ENCODE results near the gene IL15. TPM values are rescaled to one million over a fixed set of nuclear protein-coding genes. Genes with fewer than 3 reads are reported as not detected.

The IL15 gene
- total and polyA plus RNA-seq, 4 donors = 4.7 to 12.5 (median 8.1) TPM

DNA sequence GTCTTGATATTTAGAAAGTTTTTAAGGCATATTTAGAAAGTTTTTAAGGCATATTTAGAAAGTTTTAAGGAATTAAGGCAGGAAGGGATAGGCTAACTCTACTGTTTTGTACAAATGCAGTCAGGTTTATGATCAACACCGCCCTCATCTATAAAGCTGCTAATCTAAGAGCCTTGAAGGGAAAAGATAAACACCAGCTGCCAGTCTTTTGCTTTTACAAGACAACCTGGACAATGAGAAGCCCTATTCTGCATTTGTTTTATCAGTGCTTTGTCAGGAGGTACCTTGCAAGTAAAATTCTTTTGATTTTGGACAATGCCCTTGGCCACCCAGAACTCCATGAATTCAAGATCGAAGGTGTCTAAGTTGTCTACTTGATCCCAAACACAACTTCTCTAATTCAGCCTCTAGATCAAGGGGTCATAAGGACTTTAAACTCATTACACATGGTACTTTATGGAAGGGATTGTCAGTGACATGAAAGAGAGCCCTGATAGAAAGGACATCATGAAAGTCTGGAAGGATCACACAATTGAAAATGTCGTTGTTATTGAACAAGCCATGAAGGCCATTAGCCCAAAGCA, 39.8 kb downstream of the IL15 start:
- ATAC-seq (ENCODE audit: insufficient read depth, low FRiP score) = no peak
- Histone ChIP-seq H3K27me3 (ENCODE audit: control insufficient read depth in 3 of 3, insufficient read depth in 3 of 3, low read length in 2 of 3) (no peaks in the 10 kb centered on the region), H3K27ac (ENCODE audit: low read depth in 1 of 2, low read length in 1 of 2) (no peak overlapping the region), H3K4me1 (ENCODE audit: control insufficient read depth in 5 of 5, insufficient read depth in 5 of 5, low read length in 5 of 5) (no peaks in the 10 kb centered on the region), H3K9ac (ENCODE audit: insufficient read depth in 1 of 2, low read length in 2 of 2) (no peak overlapping the region), H3K9me3 (ENCODE audit: control insufficient read depth in 4 of 4, insufficient read depth in 3 of 4, low read length in 3 of 4) (no peaks in the 10 kb centered on the region), H3K36me3 (ENCODE audit: control insufficient read depth in 4 of 4, insufficient read depth in 4 of 4, low read length in 4 of 4) (no peaks in the 10 kb centered on the region), H3K4me3 (no peak overlapping the region)
- TF ChIP-seq, protein P1, sequence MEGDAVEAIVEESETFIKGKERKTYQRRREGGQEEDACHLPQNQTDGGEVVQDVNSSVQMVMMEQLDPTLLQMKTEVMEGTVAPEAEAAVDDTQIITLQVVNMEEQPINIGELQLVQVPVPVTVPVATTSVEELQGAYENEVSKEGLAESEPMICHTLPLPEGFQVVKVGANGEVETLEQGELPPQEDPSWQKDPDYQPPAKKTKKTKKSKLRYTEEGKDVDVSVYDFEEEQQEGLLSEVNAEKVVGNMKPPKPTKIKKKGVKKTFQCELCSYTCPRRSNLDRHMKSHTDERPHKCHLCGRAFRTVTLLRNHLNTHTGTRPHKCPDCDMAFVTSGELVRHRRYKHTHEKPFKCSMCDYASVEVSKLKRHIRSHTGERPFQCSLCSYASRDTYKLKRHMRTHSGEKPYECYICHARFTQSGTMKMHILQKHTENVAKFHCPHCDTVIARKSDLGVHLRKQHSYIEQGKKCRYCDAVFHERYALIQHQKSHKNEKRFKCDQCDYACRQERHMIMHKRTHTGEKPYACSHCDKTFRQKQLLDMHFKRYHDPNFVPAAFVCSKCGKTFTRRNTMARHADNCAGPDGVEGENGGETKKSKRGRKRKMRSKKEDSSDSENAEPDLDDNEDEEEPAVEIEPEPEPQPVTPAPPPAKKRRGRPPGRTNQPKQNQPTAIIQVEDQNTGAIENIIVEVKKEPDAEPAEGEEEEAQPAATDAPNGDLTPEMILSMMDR (IDR thresholded peaks at IDR 0.05; ENCODE audit: control extremely low read depth, extremely low read depth) = no peak
- DNase-seq = no peak
- WGBS, 2 donors = 58 to 63% methylated on average over 3 of the region's 3 CpGs

DNA sequence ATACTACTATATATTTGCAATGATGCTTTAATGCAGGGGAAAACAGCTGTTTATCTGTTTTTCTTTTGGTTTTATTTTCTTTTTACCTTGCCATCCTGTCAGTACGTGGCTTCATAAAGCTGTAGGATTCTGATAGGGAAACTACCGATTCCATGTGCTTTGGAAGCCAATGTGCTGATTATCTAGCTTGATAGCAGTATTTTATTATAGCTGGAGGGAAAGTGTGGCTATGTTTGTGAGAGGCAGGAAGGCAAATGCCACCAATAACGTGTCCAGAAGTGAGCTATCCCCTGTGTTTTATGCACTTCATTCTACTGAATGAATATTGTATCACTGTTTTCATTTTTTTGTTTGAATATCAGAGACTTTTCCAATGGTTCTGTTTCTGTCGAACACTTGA, 43.7 kb downstream of the IL15 start:
- H3K9me3 ChIP-seq (ENCODE audit: control insufficient read depth in 4 of 4, insufficient read depth in 3 of 4, low read length in 3 of 4) = no peaks in the 10 kb centered on the region
- H3K4me1 ChIP-seq (ENCODE audit: control insufficient read depth in 5 of 5, insufficient read depth in 5 of 5, low read length in 5 of 5) = no peaks in the 10 kb centered on the region
- ATAC-seq (ENCODE audit: insufficient read depth, low FRiP score) (no peak), DNase-seq (no peak)
- no peak overlapping the region for H3K27ac ChIP-seq (ENCODE audit: low read depth in 1 of 2, low read length in 1 of 2)
- H3K9ac ChIP-seq (ENCODE audit: insufficient read depth in 1 of 2, low read length in 2 of 2) = no peak overlapping the region
- H3K27me3 ChIP-seq (ENCODE audit: control insufficient read depth in 3 of 3, insufficient read depth in 3 of 3, low read length in 2 of 3) = no peaks in the 10 kb centered on the region
- 75 to 77% methylated on average over 4 of the region's 4 CpGs for WGBS, 2 donors
- H3K36me3 ChIP-seq (ENCODE audit: control insufficient read depth in 4 of 4, insufficient read depth in 4 of 4, low read length in 4 of 4) = no peaks in the 10 kb centered on the region
- TF ChIP-seq, protein P1 (IDR thresholded peaks at IDR 0.05; ENCODE audit: control extremely low read depth, extremely low read depth) = no peak
- no peak overlapping the region for H3K4me3 ChIP-seq

DNA sequence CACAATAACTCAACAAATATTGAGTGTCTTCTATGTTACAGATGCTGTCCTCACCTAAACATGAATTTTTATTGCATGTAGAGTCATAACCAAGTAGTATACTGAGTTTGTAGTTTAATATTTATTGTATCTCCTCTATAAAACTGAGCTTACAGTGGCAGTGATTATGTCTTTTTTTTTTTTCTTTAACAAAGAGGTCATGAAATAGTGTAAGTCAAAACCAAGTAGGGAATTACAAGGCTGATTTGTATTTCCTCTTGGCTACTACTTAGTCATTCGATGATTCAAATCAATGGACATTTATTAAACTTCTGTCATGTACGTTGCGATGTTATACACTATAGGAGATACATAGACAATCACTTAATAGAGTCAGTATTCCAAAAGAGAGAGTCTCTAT, 48.4 kb downstream of the IL15 start:
- no peak for ATAC-seq (ENCODE audit: insufficient read depth, low FRiP score)
- 91 to 96% methylated on average over 3 of the region's 3 CpGs for WGBS, 2 donors
- Histone ChIP-seq H3K9me3 (ENCODE audit: control insufficient read depth in 4 of 4, insufficient read depth in 3 of 4, low read length in 3 of 4) (no peaks in the 10 kb centered on the region), H3K9ac (ENCODE audit: insufficient read depth in 1 of 2, low read length in 2 of 2) (no peak overlapping the region), H3K4me3 (no peak overlapping the region), H3K27me3 (ENCODE audit: control insufficient read depth in 3 of 3, insufficient read depth in 3 of 3, low read length in 2 of 3) (no peaks in the 10 kb centered on the region), H3K36me3 (ENCODE audit: control insufficient read depth in 4 of 4, insufficient read depth in 4 of 4, low read length in 4 of 4) (no peaks in the 10 kb centered on the region), H3K27ac (ENCODE audit: low read depth in 1 of 2, low read length in 1 of 2) (no peak overlapping the region), H3K4me1 (ENCODE audit: control insufficient read depth in 5 of 5, insufficient read depth in 5 of 5, low read length in 5 of 5) (no peaks in the 10 kb centered on the region)
- TF ChIP-seq, protein P1 (IDR thresholded peaks at IDR 0.05; ENCODE audit: control extremely low read depth, extremely low read depth) = no peak
- no peak for DNase-seq

All from lung (tissue), 12 donors.